ENCODE data around the gene CREB3L4. TPM values are rescaled to one million over a fixed set of nuclear protein-coding genes. Genes with fewer than 3 reads are reported as not detected.

The CREB3L4 gene
- total and polyA plus RNA-seq, 2 of the 13 experiments (the other 11 are each of a cell fraction or from before 2014, with no cell fraction given): 9.9 to 18.7 TPM

GRCh38 chr1:153957744-153958110 is 10.0 kb upstream of the CREB3L4 start:
- FAIRE-seq (no peak), ATAC-seq (peak; percentile 19), DNase-seq (ENCODE audit: low spot score) (no peak)
- TF ChIP-seq HNF1B (CRISPR knock-in tag; IDR thresholded peaks at IDR 0.05): peak; percentile 1; the same call in 1 of the 2 replicates
- TF ChIP-seq ZNF121 (CRISPR knock-in tag; IDR thresholded peaks at IDR 0.05): no peak
- TF ChIP-seq SETDB1 (CRISPR knock-in tag; IDR thresholded peaks at IDR 0.05; ENCODE audit: borderline replicate concordance): 0 out of 2 replicates have a peak, but pooled peaks have one; percentile 12
- peak; percentile 8; the same call in 1 of the 2 replicates for TF ChIP-seq CBFB (CRISPR knock-in tag; IDR thresholded peaks at IDR 0.05)
- TF ChIP-seq AKNA (CRISPR knock-in tag; IDR thresholded peaks at IDR 0.05; ENCODE audit: borderline replicate concordance): no peak
- TF ChIP-seq ZBTB3 (CRISPR knock-in tag; IDR thresholded peaks at IDR 0.05; ENCODE audit: borderline replicate concordance, low read depth): no peak
- no TSS peak for BruUV-seq (replicated peaks)
- Histone ChIP-seq H3K9me3 (ENCODE audit: low read length) (no peaks in the 10 kb centered on the region), H3K79me2 (ENCODE audit: insufficient read depth, low read length) (peaks cover 55% of the 10 kb centered on the region), H3K36me3 (replicated peaks in 1 of 2; ENCODE audit: control insufficient read depth in 1 of 2, insufficient read depth in 2 of 2, low read length in 2 of 2) (peaks cover 0 to 17% of the 10 kb centered on the region in 2 experiments; a peak in 4 of 5 replicates), H3K27me3 (ENCODE audit: control insufficient read depth in 1 of 2, insufficient read depth in 2 of 2, low read length in 2 of 2) (peaks cover 0 to 7% of the 10 kb centered on the region in 2 experiments; a peak in 1 of 5 replicates), H2AFZ (ENCODE audit: low read length) (no peak overlapping the region), H3K4me1 (ENCODE audit: insufficient read depth, low read length) (peaks cover 70% of the 10 kb centered on the region), H3K4me2 (ENCODE audit: low read depth, low read length) (peak overlapping the region; percentile 89), H4K20me1 (ENCODE audit: insufficient read depth, low read length) (peaks cover 7% of the 10 kb centered on the region; the same call in 1 of the 2 replicates), H3K27ac (ENCODE audit: extremely low read length, insufficient read depth, low read length) (peak overlapping the region; percentile 75), H3K9ac (ENCODE audit: insufficient read depth, low read depth, low read length) (peak overlapping the region; percentile 85), H3K4me3 (replicated peaks in 1 of 3; ENCODE audit: insufficient read depth in 1 of 3, low read depth in 2 of 3, low read length in 3 of 3) (peak overlapping the region; percentile 89 to 99 (median 92))
- under 1% methylated on average over 12 of the region's 13 CpGs for WGBS (ENCODE audit: low lambda C conversion rate)
- CTCF ChIA-PET (ENCODE audit: low intra/inter-chr PET ratio, low total read pairs): interaction anchor here (0.8 kb wide), 1 partner anchor 9 kb away, joined by 3 read pairs; no protein-coding TSS in a partner anchor
- intact Hi-C loops (cut with micrococcal nuclease; ENCODE audit: unreplicated experiment) (loop anchor here (5.0 kb wide), 1 partner anchor 35 kb away; the partner anchor contains the start of gene GATAD2B), in situ Hi-C loops (cut with HindIII; ENCODE audit: extremely low pct_ligation_motif_present, low pct_unique_long_range_greater_than_20kb) (no loop called here)
- POLR2A ChIA-PET: interaction anchor here (1.0 to 7.0 kb wide), 6 partner anchors 9 to 33 kb away, joined by 3 to 89 read pairs (median 14); partner anchors contain the start of genes CREB3L4, DENND4B, JTB and RAB13

Measured in HepG2 (cell line).